ENCODE data around the gene PUS1.

PUS1 gene

DNA sequence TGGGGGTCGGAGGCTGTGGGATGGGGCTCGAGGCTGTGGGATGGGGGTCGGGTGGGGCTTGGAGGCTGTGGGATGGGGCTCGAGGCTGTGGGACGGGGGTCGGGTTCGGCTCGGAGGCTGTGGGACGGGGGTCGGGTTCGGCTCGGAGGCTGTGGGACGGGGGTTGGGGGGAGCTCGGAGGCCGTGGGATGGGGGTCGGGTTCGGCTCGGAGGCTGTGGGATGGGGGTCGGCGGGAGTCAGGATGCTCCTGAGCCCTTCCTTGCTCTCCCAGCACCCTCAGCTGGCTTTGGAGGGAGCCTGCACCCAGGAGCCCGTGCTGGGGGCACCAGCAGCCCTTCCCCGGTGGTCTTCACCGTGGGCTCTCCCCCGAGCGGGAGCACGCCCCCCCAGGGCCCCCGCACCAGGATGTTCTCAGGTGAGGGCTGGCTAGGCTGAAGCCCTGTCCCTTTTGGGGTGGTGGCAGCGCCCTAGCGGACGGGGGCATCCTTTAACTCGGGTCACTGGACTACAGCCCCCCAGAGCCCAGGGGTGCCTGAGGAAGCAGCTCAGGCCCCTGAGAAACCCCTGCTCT lies 11.9 kb upstream of the PUS1 start:
- no peak for DNase-seq

DNA sequence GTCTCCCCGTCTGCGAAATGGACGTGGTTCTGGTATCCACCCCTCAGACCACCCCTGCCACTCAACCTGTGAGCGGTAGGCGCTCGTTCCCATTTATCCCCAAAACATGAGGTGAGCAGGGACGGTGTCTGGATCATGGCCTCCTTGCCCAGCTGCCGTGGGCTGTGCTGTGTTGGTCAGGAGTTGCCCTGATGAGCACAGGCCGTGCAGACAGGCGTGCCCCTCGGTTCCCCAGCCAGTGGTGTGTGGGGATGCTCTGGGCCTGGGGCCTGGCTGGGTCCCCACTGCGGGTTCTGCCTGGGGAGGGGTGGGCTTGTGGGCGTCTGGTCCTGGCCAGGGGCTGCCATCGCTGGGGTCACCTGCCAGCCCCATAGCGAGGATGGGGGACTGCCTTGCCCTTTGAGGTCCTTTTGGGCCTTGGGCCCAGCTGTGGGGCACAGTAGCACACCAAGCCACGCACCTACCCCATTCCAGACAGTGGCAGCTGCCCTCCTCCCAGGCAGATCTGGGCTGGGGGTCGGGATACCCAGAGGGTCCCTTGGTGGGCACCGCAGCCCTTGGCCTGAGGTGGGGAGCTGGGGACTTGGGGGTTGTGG lies 11.3 kb upstream of the PUS1 start:
- no peak for DNase-seq

DNA sequence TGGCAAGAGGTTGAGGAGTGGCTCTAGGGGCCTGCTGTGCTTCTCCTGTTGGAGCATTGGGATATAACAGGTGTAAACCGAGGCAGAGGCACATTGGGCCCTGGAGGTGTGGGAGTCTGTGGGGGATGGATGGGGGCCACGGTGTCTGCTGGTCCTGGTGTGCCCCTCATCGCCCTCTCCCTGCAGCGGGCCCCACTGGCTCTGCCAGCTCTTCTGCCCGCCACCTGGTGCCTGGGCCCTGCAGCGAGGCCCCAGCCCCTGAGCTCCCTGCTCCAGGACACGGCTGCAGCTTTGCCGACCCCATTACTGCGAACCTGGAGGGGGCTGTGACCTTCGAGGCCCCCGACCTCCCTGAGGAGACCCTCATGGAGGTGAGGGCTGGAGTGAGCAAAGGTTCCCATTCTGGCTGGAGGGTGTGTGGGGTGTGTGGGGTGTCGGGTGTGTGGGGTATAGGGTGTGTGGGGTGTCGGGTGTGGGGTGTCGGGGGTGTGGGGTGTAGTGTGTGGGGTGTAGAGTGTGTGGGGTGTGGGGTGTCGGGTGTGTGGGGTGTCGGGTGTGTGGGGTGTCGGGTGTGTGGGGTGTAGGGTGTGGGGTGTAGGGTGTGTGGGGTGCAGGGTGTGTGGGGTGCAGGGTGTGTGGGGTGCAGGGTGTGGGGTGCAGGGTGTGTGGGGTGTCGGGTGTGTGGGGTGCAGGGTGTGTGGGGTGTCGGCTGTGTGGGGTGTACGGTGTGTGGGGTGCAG lies 10.6 kb upstream of the PUS1 start:
- no peak for DNase-seq

DNA sequence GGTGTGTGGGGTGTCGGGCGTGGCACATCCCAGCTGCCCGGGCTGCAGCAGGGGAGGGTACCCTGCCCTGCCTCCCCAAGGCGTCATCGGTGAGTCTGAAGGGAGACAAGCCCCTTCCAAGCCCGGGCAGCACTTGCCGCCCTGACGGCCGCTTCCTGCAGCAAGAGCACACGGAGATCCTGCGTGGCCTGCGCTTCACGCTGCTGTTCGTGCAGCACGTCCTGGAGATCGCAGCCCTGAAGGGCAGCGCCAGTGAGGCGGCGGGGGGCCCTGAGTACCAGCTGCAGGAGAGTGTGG lies 10.1 kb upstream of the PUS1 start:
- DNase-seq = no peak

DNA sequence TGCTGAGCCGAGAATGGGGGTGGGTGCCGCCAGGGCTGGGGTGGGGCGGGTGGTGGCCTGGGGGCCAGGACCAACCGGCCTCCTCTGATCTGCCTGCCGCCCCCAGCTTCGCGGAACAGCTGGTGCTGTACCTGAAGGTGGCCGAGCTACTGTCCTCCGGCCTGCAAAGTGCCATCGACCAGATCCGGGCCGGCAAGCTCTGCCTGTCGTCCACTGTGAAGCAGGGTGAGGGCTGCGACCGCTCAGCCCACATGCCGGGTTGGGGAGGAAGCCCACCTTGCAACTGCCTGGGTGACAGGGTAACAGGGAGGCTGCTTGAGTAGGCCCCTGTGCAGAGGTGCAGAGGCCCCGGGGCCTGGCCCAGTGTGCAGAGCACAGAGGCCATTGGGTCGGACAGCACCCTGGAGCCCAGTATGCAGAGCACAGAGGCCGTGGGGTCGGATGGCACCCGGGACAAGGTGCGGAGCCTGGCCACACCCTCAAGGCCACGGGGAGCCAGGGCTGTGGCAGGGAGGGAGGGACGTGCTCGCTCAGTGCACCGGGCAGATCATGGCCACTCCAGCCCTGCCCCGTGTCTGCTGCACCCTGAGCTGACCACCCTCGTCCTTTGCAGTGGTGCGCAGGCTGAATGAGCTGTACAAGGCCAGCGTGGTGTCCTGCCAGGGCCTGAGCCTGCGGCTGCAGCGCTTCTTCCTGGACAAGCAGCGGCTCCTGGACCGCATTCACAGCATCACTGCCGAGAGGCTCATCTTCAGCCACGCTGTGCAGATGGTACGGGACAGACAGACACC lies 9.5 kb upstream of the PUS1 start:
- DNase-seq = no peak

DNA sequence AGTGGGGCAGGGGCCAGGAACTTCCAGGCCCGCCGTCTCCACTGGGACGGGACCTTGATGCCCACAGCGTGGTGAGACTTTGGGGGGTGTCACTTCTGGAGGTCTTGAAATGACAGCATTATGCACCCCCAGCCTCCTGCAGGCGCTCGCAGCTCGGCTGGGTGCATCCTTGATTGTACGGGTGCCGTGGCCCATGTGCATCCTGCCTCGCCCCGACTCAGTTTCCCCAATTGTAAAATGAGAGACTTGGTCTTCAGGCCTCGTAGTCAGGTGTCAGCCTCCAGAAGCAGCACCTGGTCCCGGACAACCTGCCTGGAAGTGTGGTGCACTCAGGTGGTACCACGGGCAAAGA lies 8.9 kb upstream of the PUS1 start:
- no peak for DNase-seq

DNA sequence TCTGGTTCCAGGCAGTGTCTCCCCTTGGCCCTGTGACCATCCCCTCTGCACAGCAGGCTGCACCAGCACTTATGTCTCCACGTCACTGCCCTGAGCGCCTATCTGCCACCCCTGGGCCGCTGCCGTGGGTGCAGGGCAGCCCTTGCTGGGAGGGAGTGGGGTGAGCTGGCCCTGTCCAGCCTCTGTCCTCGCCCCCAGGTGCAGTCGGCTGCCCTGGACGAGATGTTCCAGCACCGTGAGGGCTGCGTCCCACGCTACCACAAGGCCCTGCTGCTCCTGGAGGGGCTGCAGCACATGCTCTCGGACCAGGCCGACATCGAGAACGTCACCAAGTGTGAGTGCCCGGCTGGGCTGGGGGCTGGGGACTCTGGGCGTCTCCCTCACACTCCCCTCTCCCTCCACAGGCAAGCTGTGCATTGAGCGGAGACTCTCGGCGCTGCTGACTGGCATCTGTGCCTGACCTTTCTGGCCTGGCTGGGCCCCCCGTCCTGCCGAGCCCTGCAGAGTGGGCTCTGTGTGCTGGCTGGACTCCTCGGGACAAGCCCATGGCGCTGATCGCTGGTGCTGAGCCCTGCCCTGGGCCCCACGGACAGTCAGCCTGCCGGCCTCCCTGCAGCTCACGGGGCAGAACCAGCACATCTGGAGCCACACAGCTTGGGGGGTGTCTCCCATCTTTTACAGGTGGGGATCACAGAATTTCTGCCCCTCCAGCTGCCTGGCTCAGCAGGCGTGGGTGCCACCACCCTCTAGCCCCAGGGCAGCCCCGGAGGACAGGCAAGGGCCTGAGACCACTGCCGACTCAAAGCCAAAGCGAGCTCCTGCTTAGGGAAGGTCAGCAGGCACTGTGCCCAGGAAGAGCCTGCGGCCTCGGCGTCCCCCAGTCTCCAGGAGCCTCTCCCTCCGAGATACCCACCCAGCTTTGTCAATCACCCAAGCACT lies 7.9 kb upstream of the PUS1 start:
- no peak for DNase-seq

DNA sequence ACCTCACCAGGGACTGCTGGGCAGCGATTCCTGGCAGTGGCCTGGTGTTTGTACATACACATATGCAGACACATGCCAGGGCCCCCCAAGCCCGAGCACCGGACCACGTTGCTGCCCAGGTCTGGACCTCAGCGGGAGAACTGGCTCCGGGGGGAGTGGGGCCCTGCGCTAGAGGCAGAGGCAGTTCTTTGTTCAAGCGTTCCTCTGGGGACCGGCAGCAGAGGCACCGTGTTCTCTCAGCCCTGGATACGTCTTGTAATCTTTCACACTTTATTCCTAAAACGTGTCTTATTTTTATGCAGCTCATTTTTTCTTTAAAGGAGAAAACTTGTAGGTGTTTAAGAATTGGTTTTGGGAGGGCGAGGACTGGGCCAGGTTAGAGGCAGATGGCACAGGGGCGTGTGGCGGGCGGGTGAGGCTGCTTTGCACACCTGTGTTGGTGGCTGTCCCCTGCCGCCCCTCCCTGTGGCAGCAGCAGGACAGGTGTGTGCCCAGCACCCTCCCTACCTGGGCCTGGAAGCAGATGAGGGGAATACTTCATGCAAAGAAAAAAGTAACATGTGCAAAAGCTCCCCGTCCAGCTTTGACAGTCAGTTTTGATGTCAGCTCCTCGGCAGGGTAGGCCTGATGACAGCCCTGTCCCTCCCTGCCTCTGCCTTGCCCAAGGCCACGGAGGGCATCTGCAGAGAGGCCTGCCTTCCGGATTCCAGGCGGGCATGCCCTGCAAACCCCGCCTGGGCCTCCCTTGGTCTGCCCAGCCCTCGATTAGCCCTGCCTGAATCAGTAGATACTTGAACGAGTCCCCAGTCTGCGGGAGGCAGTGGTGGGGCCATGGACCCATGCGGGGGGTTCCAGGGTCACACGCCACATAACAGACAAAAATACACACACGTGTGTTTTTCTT lies 7.0 kb upstream of the PUS1 start:
- DNase-seq = no peak

DNA sequence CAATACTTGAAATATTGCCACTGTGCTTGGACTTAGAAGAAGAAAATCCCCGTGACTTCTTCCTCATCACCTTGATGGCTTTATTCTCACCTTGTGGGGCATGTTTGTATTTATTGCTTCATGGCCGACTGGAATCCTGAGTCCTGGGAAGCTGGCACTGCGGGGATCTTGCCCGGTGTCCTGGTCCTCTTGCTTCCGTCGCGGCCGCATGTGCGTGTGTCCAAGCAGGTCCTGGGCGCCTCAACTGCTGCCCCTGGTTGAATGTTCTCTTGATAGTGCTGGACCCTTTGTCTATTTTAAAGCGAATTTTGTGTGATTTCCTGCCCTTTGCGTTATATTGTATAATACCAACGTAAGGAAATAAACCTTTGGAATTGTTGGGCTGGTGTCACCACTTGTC lies 6.3 kb upstream of the PUS1 start:
- no peak for DNase-seq

DNA sequence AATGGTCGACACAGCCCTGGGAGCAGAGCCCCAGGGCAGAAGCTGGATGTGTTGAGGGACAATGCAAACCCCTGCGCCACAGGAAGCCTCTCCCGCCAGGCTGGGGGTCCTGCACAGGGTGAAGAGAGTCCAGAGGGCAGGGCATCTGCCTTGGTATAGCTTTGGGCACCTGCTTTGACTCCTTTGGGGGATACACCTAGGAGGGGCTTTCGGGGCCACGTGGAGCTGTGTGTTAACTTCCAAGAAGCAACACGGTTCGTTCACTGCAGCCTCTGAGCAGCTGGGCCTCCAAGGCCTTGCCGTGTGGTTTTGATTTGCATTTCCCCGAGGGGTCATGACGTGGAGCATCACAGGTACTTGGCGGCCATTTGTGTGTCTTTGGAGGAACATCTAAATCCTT lies 5.8 kb upstream of the PUS1 start:
- no peak for DNase-seq

DNA sequence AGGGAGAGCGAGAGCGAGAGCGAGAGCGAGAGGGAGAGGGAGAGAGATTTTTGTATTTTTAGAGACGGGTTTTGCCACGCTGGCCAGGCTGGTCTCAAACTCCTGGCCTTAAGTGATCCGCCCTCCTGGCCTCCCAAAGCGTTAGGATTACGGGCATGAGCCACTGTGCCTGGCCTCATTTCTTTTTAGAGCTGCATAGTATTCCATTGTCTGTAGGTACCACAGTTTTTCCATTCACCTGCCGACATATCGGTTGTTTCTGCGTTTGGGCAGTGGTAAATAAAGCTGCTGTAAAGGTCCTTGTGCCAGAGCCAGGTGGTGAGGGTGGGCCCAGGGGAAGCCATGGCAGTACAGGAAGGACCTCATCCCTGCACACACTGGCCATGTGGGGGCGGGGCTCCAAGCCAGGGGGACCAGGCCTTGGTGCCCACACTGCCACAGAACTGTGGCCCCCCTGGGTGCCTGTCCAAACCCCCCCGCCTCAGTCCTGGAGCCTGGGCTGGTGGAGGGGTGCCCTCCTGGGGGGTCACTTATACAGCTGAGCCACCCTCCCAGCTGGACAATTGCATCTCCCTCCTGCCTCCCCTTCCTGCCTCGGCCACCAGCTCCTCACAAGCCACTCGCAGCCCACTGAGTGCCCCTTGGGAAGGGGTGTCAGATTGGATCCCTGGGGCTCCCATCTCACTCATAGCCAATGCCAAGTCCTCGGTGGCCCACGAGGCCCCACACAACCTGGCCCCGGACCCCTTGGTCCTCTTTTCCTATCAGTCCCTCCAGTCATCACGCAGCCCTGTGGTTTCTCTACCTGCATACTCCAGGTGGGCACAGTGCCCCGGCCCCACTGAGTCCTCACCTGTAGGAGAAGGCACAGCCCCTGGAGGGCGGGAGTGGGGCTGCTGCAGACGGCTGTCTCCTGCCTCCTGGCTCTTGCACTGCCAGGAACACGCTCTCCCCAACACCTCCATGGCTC lies 1.7 kb upstream of the PUS1 start:
- DNase-seq = no peak

DNA sequence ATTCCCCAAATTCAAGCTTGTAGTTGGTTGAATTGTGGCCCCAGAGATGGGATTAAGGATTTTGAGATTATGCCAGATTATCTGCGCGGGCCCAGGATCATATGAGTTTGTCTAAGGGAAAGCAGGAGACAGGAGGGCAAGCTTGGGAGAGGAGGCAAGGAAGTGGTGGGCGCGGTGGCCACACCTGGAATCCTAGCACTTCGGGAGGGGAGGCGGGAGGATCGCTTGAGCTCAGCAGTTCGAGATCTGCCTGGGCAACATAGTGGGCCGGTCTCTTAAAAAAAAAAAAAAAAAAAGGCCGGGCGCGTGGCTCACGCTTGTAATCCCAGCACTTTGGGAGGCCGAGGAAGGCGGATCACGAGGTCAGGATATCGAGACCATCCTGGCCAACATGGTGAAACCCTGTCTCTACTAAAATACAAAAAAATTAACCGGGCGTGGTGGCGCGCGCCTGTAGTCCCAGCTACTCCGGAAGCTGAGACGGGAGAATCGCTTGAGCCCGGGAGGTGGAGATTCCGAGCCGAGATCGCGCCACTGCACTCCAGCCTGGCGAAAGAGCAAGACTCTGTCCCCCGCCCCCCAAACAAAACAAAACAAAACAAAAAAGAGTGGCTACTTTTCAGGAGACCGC lies 881 bp upstream of the PUS1 start:
- no peak for DNase-seq

DNA sequence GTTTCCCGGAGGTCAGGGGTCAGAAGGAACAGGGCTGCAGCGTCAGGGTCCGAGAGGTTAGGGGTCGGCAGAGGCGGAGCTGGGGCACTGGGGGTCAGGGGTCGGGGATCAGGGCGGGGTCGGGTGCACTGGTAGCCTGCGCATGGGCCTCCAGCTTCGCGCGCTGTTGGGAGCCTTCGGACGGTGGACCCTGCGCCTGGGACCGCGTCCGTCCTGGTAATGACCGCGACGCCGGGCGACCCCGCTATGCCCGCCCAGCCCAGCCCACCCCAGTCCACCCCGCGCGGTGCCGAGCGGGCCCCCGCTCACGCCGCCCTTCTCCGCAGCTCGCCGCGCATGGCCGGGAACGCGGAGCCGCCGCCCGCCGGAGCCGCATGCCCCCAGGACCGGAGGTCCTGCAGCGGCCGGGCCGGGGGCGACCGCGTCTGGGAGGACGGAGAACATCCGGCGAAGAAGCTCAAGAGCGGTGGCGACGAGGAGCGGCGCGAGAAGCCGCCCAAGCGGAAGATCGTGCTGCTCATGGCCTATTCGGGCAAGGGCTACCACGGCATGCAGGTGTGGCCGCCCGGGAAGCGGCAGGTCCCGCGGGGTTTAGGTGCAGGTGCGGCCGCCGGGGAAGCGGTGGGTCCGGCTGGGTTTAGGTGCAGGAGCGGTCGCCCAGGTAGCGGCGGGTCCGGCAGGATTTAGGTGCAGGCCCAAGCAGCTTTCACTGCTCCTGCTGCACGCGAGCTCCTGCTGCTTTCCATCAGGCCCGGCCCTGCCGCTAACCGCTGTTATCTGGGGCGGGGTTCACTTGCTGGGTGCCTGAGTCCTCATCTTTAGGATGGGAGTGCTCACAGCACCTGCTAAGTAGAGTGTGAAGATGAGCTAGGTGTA lies 743 bp downstream of the PUS1 start:
- DNase-seq = peak; percentile 49

DNA sequence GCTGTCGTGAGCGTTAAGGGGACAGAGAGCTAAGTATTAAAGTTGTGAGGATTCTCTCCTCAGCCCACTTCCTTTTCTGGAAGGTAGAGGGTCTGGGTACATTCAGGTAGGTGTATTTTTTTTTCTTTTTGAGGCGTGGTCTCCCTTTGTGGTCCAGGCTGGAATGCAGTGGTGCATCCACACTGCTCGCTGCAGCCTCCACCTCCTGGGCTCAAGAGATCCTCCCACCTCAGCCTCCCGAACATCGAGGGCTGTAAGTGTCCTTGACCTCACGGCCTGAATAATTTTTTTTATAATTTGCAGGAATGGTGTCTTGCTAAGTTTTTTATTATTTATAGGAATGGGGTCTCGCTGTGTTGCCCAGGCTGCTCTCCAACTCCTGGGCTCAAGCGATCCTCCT lies 1.4 kb downstream of the PUS1 start:
- no peak for DNase-seq

DNA sequence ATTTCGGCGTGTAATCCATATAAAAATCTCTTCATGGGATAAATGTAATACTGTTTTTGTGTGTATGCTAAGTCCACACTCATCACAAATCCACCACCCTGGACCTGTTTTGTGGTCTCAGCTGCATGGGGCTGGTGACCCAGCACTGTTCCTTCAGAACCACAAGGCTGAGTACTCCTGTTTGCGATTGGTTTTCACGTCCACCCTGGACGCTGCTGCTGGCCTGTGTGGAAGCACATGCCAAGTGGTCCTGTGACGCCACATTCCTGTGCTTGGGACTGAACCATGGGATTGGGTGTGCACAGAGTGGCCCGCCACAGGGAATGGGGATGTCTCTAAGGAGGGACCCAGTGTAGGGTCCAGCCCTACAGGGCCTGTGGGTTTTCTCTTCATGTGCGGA lies 4.3 kb downstream of the PUS1 start:
- no peak for DNase-seq

DNA sequence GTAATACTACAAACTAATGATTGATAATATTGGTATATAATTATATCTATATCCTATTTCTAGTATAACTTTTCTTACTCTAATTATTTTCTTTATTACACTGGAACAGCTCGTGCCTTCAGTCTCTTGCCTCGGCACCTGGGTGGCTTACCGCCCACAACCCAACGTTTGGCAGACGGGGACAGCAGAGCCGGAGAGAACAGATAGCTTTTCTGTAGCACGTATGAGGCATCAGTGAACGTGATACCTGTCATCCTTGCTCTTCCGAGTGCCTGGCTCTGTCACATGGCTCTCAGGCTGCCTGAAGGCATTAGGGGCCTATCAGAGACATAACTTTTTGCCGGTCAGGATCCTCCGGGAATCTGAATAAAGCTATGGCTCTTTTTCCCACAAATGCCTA lies 5.5 kb downstream of the PUS1 start:
- DNase-seq = no peak

DNA sequence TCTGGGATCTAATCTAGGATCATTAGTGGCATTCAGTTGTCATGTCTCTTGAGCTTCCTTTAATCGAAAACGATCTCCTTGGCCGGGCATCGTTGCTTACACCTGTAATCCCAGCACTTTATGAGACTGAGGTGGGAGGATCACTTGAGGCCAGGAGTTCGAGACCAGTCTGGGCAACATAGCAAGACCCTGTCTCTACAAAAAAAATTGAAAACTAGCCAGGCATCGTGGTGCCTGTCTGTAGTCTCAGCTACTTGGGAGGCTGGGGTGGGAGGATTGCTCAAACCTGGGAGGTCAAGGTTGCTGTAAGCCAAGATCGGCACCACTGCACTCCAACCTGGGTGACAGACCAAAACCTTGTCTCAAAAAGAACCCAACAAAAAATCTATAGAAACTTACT lies 9.0 kb downstream of the PUS1 start:
- no peak for DNase-seq

DNA sequence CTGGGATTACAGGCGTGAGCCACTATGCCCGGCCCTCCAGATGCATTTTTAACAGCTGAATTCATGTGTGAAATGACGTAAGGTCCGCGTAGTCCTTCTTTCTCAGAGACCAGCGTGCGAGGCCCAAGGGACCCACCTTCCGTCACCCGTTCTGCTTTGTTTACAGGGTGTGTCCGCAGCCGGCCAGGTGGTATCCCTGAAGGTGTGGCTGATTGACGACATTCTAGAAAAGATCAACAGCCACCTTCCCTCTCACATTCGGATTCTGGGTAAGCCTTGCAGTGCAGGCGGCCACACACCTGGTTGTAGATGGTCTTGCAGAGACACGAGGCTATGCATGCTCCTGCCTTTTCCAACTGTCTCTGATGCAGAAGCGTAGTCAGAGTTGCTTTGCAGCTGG lies 9.9 kb downstream of the PUS1 start:
- no peak for DNase-seq

DNA sequence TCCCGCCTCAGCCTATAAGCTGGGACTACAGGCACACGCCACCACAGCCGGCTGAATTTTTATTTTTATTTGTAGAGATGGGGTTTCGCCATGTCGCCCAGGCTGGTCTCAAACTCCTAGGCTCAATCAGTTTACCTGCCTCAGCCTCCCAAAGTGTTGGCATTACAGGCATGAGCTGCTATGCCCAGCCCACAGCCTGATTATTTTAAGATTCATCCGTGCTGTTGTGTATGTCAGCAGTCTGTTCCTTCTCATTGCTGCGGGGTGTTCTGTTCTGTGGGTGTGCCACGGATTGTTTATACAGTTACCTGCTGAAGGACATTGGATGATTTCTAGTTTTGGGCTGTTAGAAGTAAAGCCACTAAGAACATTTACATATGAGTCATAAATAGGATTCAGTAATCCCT lies 11.1 kb downstream of the PUS1 start:
- DNase-seq = no peak
